Measurements from ENCODE around the gene LGALS1. TPM values are rescaled to one million over a fixed set of nuclear protein-coding genes. Genes with fewer than 3 reads are reported as not detected.

LGALS1 gene
- total RNA-seq, 1 experiment from 2014 or later, result 32.8 TPM

GRCh38 chr22:37658133-37659065 is 17.0 kb upstream of the LGALS1 start, which contains the start of gene PDXP:
PDXP (plus strand) TSS chr22:37658723; CDS start chr22:37658783, 60 bp downstream.
- Histone ChIP-seq H3K23me2 (ENCODE audit: insufficient read length, low read depth, low read length, poor library complexity, severe bottlenecking) (peaks cover 7% of the 10 kb centered on the region), H3K27ac (ENCODE audit: insufficient read length, low read depth, low read length) (peak within 1 kb of the TSS; percentile 2), H4K5ac (ENCODE audit: insufficient read length, low read depth, low read length) (no peak within 1 kb of the TSS), H2BK120ac (ENCODE audit: low read depth, low read length, poor library complexity, severe bottlenecking) (no peak within 1 kb of the TSS), H3K18ac (ENCODE audit: insufficient read length, low read depth, low read length) (no peak within 1 kb of the TSS), H2BK5ac (ENCODE audit: insufficient read length, low read length) (no peak within 1 kb of the TSS), H3K4me2 (ENCODE audit: insufficient read depth, insufficient read length, low read length) (peak within 1 kb of the TSS; percentile 95), H3K27me3 (ENCODE audit: insufficient read depth, low read length) (no peaks in the 10 kb centered on the region), H2BK12ac (ENCODE audit: insufficient read length, low read depth, low read length) (no peak within 1 kb of the TSS), H3K9ac (ENCODE audit: extremely low read depth, insufficient read length, low read length) (peak within 1 kb of the TSS; percentile 53), H3K56ac (ENCODE audit: insufficient read length, low read depth, low read length) (no peak within 1 kb of the TSS), H3K14ac (ENCODE audit: insufficient read depth, low read length) (peak within 1 kb of the TSS; percentile 79), H2AFZ (ENCODE audit: low read length) (peak within 1 kb of the TSS; percentile 89), H4K20me1 (ENCODE audit: control insufficient read depth, insufficient read depth, insufficient read length) (no peaks in the 10 kb centered on the region), H2BK15ac (ENCODE audit: low read depth, low read length) (no peak within 1 kb of the TSS), H3K4me1 (ENCODE audit: insufficient read depth, low read length) (peaks cover 2% of the 10 kb centered on the region; the same call in 1 of the 2 replicates), H2AK5ac (ENCODE audit: insufficient read length, low read length) (no peak within 1 kb of the TSS), H4K91ac (ENCODE audit: insufficient read length, low read depth, low read length) (no peak within 1 kb of the TSS), H2BK20ac (ENCODE audit: low read depth, low read length, poor library complexity, severe bottlenecking) (no peak within 1 kb of the TSS), H3T11ph (ENCODE audit: low read length) (no peak within 1 kb of the TSS), H3K9me3 (ENCODE audit: control insufficient read depth, low read depth, low read length) (no peaks in the 10 kb centered on the region), H4K8ac (replicated peaks; ENCODE audit: insufficient read length, low read depth, low read length) (no peak within 1 kb of the TSS), H3K79me1 (ENCODE audit: insufficient read depth, low read depth, low read length, poor library complexity, severe bottlenecking) (peaks cover 8% of the 10 kb centered on the region), H3K23ac (ENCODE audit: insufficient read length, low read depth, low read length) (no peak within 1 kb of the TSS), H3K79me2 (ENCODE audit: insufficient read depth, low read length) (peaks cover 22% of the 10 kb centered on the region; the same call in 1 of the 2 replicates), H3K4ac (ENCODE audit: low read depth, low read length) (no peak within 1 kb of the TSS)
- peak within 1 kb of the TSS; percentile 88 to 91 for H3K4me3 Mint-ChIP-seq
- no CpG with 5 or more reads among the region's 101 CpGs for WGBS (ENCODE audit: extremely low coverage, insufficient read length, low lambda C conversion rate)
- DNase-seq, result peak; percentile 99
- H3K4me1 Mint-ChIP-seq, result peaks cover 22 to 23% of the 10 kb centered on the region in 2 experiments
- TF ChIP-seq, protein P1, sequence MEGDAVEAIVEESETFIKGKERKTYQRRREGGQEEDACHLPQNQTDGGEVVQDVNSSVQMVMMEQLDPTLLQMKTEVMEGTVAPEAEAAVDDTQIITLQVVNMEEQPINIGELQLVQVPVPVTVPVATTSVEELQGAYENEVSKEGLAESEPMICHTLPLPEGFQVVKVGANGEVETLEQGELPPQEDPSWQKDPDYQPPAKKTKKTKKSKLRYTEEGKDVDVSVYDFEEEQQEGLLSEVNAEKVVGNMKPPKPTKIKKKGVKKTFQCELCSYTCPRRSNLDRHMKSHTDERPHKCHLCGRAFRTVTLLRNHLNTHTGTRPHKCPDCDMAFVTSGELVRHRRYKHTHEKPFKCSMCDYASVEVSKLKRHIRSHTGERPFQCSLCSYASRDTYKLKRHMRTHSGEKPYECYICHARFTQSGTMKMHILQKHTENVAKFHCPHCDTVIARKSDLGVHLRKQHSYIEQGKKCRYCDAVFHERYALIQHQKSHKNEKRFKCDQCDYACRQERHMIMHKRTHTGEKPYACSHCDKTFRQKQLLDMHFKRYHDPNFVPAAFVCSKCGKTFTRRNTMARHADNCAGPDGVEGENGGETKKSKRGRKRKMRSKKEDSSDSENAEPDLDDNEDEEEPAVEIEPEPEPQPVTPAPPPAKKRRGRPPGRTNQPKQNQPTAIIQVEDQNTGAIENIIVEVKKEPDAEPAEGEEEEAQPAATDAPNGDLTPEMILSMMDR (conservative IDR thresholded peaks at IDR 0.05), result no peak
- H3K27me3 Mint-ChIP-seq (ENCODE audit: low read depth), result no peaks in the 10 kb centered on the region
- peak within 1 kb of the TSS in 2 of 3 experiments; percentile 70 to 97; a peak in 5 of 7 replicates for H3K27ac Mint-ChIP-seq
- peaks cover 0 to 20% (median 18%) of the 10 kb centered on the region in 3 experiments; a peak in 6 of 7 replicates for H3K36me3 Mint-ChIP-seq (ENCODE audit: insufficient read depth in 1 of 3, low read depth in 3 of 3)
- H3K9me3 Mint-ChIP-seq, result no peaks in the 10 kb centered on the region; a peak in 1 of 5 replicates
